Stomach (tissue), 9 donors: ENCODE measurements around the gene BABAM2. TPM values are rescaled to one million over a fixed set of nuclear protein-coding genes. Genes with fewer than 3 reads are reported as not detected.

Source experiments
- DNase-seq, 2 donors: peaks; one replicate each; pipeline versions ENCODE4 v3.0.0 to v3.0.0-alpha.2; 2013 to 2019
- H3K27ac ChIP-seq, 5 donors: fragments of 200-600 bp in 4 of 5; sonication (generic) in 4 of 5; one replicate each; pipeline ENCODE4 v1.5.1; 2013 to 2019; ENCODE audit warnings: mild to moderate bottlenecking in 1 of 5, moderate library complexity in 1 of 5
- H3K27me3 ChIP-seq, 3 donors: fragments of 200-600 bp; sonication (generic); one replicate each; pipeline ENCODE4 v1.5.1; 2017 to 2019; ENCODE audit warnings: mixed run types in 1 of 3
- H3K36me3 ChIP-seq, 4 donors: fragments of 200-600 bp; sonication (generic); 1 replicate in 3 of 4; 2 replicates in 1 of 4; pipeline ENCODE4 v1.5.1; 2016 to 2019
- H3K4me1 ChIP-seq, 4 donors: fragments of 200-600 bp; sonication (generic); one replicate each; pipeline ENCODE4 v1.5.1; 2016 to 2019
- H3K4me3 ChIP-seq, 4 donors: fragments of 200-600 bp; sonication (generic) in 3 of 4; one replicate each; pipeline ENCODE4 v1.5.1; 2016 to 2019; ENCODE audit warnings: mild to moderate bottlenecking in 1 of 4
- H3K9me3 ChIP-seq, 4 donors: fragments of 200-600 bp; sonication (generic); one replicate each; pipeline ENCODE4 v1.5.1; 2016 to 2019
- EP300 ChIP-seq: sonication (generic); formaldehyde crosslinking; IDR thresholded peaks from one replicate; pipeline ENCODE4 v1.6.1; 2017; ENCODE audit warnings: antibody characterized with exemption
- POLR2A ChIP-seq, 4 donors: fragments of 450-650 bp; IDR thresholded peaks; one replicate each; pipeline ENCODE4 v1.6.1; 2016; ENCODE audit warnings: antibody characterized with exemption in 4 of 4, control low read depth in 2 of 4, mild to moderate bottlenecking in 1 of 4, moderate library complexity in 1 of 4
- POLR2AphosphoS5 ChIP-seq, 3 donors: sonication (generic); formaldehyde crosslinking; IDR thresholded peaks; one replicate each; pipeline ENCODE4 v1.6.1; 2016; ENCODE audit warnings: antibody characterized with exemption in 3 of 3
- WGBS, 5 donors: extraction: QIAGEN DNeasy Blood & Tissue Kit in 3 of 5; methylation state at CpG; one replicate each; pipeline versions ENCODE4 v1.1.5 to v1.1.7; 2013 to 2018; 5-methylcytosine and 5-hydroxymethylcytosine counted together
- intact Hi-C: fragments of 100-400 bp; cut with DNase I; formaldehyde crosslinking; loops from one replicate; pipeline ENCODE4 v1.15.1; 2023; ENCODE audit warnings: low total_unique reads
- polyA plus RNA-seq, 3 donors: library from polyadenylated mRNA; stranded (reverse); fragments of 200-250 nt; gene quantifications; one replicate each; pipeline ENCODE4 v1.2.3, GENCODE V29; 2013
- total RNA-seq, 5 donors: library from RNA; depleted of rRNA; stranded (reverse); fragments of >200 nt; gene quantifications; one replicate each; pipeline versions ENCODE4 v1.1.0 to v1.2.3, GENCODE V29; 2014 to 2016
- TF ChIP-seq, protein P1 (sequence below), 7 experiments: fragments of 450-650 bp in 4 of 7; fragments of 200-600 bp in 3 of 7; sonication (generic) in 3 of 7; IDR thresholded peaks; one replicate each; pipeline ENCODE4 v1.5.1; 2016 to 2019; ENCODE audit warnings: antibody characterized with exemption in 7 of 7, control low read depth in 2 of 7, mild to moderate bottlenecking in 1 of 7
- donor health status: healthy with polysubstance abuse.
- donor health status: Bipolar disorder and iron deficiency.
- donor health status: healthy.

Gene BABAM2
- total and polyA plus RNA-seq, 8 donors, result 14.2 to 41.4 (median 22.8) TPM

DNA sequence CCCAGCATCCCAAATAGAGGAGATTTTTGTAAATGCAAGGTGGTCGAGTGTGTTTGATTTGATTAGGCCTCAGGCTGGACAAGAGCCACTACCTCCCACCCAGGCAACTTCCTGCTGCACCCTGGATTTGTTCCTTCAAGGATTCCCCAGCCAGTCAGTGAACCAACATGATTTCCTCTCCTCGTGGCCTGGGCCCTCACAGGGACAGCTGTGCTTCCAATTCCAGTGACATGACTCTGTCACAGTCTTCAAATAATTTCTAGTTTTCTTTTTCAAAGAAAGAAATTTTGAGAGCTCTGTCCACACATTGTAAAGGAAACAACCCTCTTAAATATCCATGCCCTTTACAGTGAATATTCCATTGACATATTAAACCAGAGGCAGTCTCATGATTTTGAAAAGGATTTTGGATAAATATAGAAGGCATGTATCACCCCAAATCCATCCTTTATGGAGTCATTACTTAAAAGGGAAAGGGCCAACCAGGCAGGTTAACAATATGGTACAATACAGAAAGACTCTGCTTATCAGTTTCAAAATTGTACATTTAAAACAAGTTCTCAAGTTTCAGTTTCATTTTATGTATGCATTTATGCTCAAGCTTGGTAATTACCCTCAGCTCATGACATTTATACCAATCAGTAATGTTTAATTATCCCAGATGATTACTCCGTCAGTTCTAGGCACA lies 380.8 kb downstream of the BABAM2 start:
- WGBS, 5 donors, result 35 to 53% (median 49%) methylated on average over 3 of the region's 3 CpGs
- TF ChIP-seq EP300 (no peak), POLR2AphosphoS5 (IDR thresholded peaks at IDR 0.05) (no peak), POLR2A (IDR thresholded peaks at IDR 0.05) (no peak)
- TF ChIP-seq, protein P1, sequence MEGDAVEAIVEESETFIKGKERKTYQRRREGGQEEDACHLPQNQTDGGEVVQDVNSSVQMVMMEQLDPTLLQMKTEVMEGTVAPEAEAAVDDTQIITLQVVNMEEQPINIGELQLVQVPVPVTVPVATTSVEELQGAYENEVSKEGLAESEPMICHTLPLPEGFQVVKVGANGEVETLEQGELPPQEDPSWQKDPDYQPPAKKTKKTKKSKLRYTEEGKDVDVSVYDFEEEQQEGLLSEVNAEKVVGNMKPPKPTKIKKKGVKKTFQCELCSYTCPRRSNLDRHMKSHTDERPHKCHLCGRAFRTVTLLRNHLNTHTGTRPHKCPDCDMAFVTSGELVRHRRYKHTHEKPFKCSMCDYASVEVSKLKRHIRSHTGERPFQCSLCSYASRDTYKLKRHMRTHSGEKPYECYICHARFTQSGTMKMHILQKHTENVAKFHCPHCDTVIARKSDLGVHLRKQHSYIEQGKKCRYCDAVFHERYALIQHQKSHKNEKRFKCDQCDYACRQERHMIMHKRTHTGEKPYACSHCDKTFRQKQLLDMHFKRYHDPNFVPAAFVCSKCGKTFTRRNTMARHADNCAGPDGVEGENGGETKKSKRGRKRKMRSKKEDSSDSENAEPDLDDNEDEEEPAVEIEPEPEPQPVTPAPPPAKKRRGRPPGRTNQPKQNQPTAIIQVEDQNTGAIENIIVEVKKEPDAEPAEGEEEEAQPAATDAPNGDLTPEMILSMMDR (IDR thresholded peaks at IDR 0.05), result no peak

DNA sequence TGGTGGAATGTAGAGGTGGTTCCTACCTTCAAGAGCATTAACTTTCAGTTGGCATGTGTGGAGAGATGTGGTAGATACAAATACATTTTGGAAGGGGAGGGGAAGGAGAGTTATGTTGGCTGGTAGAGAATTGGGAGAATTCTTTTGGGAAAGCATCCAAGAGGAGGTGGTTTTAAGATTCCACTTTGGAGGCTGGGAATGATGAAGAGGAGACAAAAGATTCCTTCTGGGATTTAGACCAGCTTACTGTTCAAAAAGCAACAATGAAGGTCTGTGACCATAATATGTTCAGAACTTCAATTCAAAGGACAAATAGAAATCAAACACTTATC lies 381.4 kb downstream of the BABAM2 start:
- TF ChIP-seq, protein P1 (IDR thresholded peaks at IDR 0.05), result no peak
- TF ChIP-seq EP300, result no peak
- no peak for TF ChIP-seq POLR2AphosphoS5 (IDR thresholded peaks at IDR 0.05)
- TF ChIP-seq POLR2A (IDR thresholded peaks at IDR 0.05), result no peak
- H3K27me3 ChIP-seq, result no peaks in the 10 kb centered on the region
- intact Hi-C loops, result no loop called here
- DNase-seq, result no peak
- no peaks in the 10 kb centered on the region for H3K9me3 ChIP-seq
- H3K4me1 ChIP-seq, result peaks cover 28 to 73% (median 50%) of the 10 kb centered on the region in 4 donors
- H3K4me3 ChIP-seq, result no peak overlapping the region
- no peaks in the 10 kb centered on the region for H3K36me3 ChIP-seq
- peak overlapping the region in 1 of 5 donors; percentile 41 for H3K27ac ChIP-seq

More for the DNA sequence above, 380.8 kb downstream of the BABAM2 start:
- intact Hi-C loops, result no loop called here
- Histone ChIP-seq H3K27me3 (no peaks in the 10 kb centered on the region), H3K27ac (peak overlapping the region in 4 of 5 donors; percentile 41 to 71 (median 66)), H3K9me3 (no peaks in the 10 kb centered on the region), H3K4me1 (peaks cover 28 to 68% (median 48%) of the 10 kb centered on the region in 4 donors), H3K36me3 (no peaks in the 10 kb centered on the region), H3K4me3 (no peak overlapping the region)
- no peak for DNase-seq

DNA sequence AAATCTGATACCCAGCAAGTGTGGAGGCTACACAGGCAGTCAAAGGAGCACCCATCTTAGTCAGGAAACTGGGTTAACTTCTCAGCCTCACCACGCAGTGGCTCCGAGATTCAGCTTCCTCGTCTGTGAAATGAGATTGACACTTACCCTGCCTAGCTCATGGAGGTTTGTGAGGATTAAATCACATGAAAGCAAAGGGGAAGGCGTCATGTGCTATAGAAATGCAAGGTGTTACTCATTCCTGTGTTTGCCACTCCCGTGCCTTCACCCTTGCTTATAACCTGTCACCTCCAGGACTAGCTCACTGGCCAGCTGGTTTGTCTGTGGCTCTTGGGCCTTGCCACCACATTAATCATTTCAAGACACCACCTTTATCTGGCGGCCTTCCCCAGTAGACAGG lies 383.2 kb downstream of the BABAM2 start:
- H3K27me3 ChIP-seq, result no peaks in the 10 kb centered on the region
- H3K4me3 ChIP-seq, result no peak overlapping the region
- intact Hi-C loops, result no loop called here
- no peaks in the 10 kb centered on the region for H3K36me3 ChIP-seq
- H3K27ac ChIP-seq, result peak overlapping the region in 4 of 5 donors; percentile 58 to 83 (median 75)
- DNase-seq, result peak; percentile 56 to 67
- TF ChIP-seq POLR2A (IDR thresholded peaks at IDR 0.05) (no peak), EP300 (no peak), POLR2AphosphoS5 (IDR thresholded peaks at IDR 0.05) (peak in 2 of 3 donors; percentile 59 to 75)
- TF ChIP-seq, protein P1 (IDR thresholded peaks at IDR 0.05), result no peak
- no peaks in the 10 kb centered on the region for H3K9me3 ChIP-seq
- WGBS, 5 donors, result 76 to 85% (median 80%) methylated on average over 6 of the region's 6 CpGs
- H3K4me1 ChIP-seq, result peaks cover 23 to 64% (median 43%) of the 10 kb centered on the region in 4 donors

DNA sequence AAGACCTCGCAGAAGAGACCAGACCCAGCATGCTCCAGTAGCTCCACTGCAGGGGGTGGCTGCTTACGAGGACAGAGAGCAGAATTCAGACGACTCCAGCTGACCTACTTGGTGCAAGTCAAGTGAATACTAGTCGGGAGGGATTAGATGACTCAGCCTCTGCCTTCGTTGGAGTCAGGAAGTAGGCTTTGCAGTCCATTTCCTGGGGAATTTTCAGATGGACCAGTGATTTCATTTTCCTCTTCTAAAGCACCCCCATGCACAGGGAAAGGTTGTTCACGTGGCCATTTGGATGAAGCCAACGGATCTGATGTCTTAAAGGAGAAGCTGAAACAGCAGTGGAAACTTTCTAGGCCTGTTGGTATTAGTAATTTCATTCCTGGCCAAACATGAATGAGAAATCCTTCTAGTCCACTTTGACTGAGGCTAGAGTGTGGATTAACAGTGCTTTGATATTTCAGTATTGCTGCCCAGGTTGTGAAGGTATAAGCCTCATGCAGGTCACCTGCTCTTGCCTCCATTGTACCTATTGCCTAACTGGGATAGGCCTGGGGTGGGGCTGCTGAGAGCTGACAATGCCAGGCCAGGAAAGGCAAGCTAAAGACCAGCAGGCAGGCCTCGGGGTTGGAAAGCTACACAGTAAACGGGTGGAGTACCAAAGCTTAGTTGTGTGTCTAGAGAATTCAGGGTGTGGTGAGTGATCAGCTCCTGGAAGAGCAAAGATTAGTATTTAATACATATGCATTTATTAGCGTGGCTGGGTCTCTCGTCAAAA lies 384.6 kb downstream of the BABAM2 start:
- TF ChIP-seq EP300 (no peak), POLR2AphosphoS5 (IDR thresholded peaks at IDR 0.05) (peak in 2 of 3 donors; percentile 30 to 55)
- peak; percentile 60 to 71 for DNase-seq
- Histone ChIP-seq H3K27ac (peak overlapping the region; percentile 39 to 83 (median 72)), H3K4me1 (peaks cover 19 to 50% (median 34%) of the 10 kb centered on the region in 4 donors), H3K36me3 (no peaks in the 10 kb centered on the region), H3K4me3 (no peak overlapping the region), H3K9me3 (no peaks in the 10 kb centered on the region), H3K27me3 (no peaks in the 10 kb centered on the region)
- 33 to 47% (median 42%) methylated on average over 11 of the region's 11 CpGs for WGBS, 5 donors
- intact Hi-C loops, result no loop called here
